ENCODE data around the gene UNC13D. TPM values are rescaled to one million over a fixed set of nuclear protein-coding genes. Genes with fewer than 3 reads are reported as not detected.

Gene UNC13D
- total RNA-seq, 1 donor from 2014 or later: 3.1 TPM

DNA sequence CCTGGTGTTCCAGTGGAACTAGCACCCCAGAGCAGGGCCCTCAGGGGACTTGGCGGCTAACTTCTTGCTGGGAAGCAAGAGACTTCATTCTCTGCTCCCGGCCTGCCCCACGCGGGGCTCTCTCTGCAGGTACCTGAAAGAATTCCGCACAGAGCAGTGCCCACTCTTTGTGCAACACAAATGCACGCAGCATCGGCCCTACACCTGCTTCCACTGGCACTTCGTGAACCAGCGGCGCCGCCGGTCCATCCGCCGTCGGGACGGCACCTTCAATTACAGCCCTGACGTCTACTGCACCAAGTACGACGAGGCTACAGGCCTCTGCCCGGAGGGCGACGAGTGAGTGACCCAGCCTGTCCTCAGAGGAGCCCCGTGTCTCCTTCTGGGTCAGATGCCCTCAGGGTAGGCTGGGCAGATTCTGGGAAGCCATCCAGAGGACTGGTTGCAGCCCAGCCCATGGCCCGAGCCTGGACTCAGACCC is 34.5 kb downstream of the UNC13D start:
- Mint-ChIP-seq H3K27me3 (ENCODE audit: low read depth) (no peaks in the 10 kb centered on the region), H3K9me3 (no peaks in the 10 kb centered on the region), H3K36me3 (ENCODE audit: low read depth) (peaks cover 3% of the 10 kb centered on the region), H3K27ac (ENCODE audit: unreplicated experiment) (no peak overlapping the region), H3K4me3 (no peak overlapping the region), H3K4me1 (no peaks in the 10 kb centered on the region)
- TF ChIP-seq, protein P1, sequence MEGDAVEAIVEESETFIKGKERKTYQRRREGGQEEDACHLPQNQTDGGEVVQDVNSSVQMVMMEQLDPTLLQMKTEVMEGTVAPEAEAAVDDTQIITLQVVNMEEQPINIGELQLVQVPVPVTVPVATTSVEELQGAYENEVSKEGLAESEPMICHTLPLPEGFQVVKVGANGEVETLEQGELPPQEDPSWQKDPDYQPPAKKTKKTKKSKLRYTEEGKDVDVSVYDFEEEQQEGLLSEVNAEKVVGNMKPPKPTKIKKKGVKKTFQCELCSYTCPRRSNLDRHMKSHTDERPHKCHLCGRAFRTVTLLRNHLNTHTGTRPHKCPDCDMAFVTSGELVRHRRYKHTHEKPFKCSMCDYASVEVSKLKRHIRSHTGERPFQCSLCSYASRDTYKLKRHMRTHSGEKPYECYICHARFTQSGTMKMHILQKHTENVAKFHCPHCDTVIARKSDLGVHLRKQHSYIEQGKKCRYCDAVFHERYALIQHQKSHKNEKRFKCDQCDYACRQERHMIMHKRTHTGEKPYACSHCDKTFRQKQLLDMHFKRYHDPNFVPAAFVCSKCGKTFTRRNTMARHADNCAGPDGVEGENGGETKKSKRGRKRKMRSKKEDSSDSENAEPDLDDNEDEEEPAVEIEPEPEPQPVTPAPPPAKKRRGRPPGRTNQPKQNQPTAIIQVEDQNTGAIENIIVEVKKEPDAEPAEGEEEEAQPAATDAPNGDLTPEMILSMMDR (conservative IDR thresholded peaks at IDR 0.05): no peak
- DNase-seq (ENCODE audit: low read depth, low spot score): no peak

DNA sequence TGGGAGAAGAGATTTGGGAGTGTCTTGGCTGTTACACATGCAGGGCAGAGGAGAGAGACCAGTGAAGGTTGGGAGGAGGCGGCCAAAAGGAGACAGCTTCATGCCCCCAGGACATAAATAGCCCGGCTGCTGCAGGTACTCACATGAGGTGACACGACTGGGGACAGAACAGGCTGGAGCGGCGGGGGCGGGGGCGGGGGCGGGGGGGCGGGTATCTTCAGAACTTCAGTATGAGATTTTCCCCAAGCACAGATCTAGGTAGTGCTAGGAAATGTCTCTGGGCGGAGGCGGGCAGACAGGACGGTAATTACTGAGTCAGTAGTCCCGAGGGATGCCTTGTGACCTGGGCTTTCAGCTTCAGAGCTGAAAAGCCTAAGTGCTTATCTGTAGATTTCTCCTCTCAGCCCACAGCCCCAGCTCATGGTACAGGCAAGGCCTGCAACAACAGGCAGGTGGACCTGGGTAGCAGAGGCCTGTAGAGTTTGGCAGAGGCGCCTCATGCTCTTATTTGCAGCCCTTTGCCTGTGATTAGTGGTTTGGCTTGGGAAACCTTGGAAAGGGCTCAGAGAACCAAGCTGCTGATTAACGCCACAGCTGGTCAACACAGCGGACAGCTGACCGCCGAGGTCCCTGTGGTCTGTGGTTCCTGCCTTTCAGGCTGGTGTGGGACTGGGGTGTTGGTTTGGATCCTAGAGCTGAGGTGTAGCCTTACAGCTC is 35.1 kb downstream of the UNC13D start:
- H3K27ac Mint-ChIP-seq (ENCODE audit: unreplicated experiment): no peak overlapping the region

DNA sequence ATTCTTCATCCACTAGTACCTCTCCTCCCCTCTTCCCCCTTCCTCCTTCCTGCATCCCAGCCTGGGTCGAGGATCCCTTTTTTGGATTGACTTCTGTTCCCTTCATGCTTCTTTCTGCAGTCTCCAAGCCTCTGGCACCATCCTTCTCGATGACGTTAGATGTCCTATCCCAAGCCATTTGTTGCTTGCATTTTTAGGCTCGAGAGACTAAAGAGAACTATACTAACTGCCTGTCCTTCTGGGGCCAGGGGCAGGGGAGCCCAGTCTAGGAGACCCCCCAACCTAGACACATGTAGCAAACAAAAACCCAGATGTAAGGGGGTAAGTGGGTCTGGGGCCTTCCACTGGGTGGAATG is 35.7 kb downstream of the UNC13D start:
- TF ChIP-seq, protein P1 (conservative IDR thresholded peaks at IDR 0.05): no peak
- Mint-ChIP-seq H3K27ac (ENCODE audit: unreplicated experiment) (no peak overlapping the region), H3K27me3 (ENCODE audit: low read depth) (no peaks in the 10 kb centered on the region), H3K9me3 (no peaks in the 10 kb centered on the region), H3K36me3 (ENCODE audit: low read depth) (peaks cover 3% of the 10 kb centered on the region), H3K4me1 (no peaks in the 10 kb centered on the region), H3K4me3 (no peak overlapping the region)
- no peak for DNase-seq (ENCODE audit: low read depth, low spot score)

More for the DNA sequence above, 35.1 kb downstream of the UNC13D start:
- H3K27me3 Mint-ChIP-seq (ENCODE audit: low read depth): no peaks in the 10 kb centered on the region
- no peaks in the 10 kb centered on the region for H3K9me3 Mint-ChIP-seq
- H3K4me3 Mint-ChIP-seq: no peak overlapping the region
- H3K4me1 Mint-ChIP-seq: no peaks in the 10 kb centered on the region
- peaks cover 3% of the 10 kb centered on the region for H3K36me3 Mint-ChIP-seq (ENCODE audit: low read depth)
- TF ChIP-seq, protein P1 (conservative IDR thresholded peaks at IDR 0.05): no peak
- DNase-seq (ENCODE audit: low read depth, low spot score): no peak

DNA sequence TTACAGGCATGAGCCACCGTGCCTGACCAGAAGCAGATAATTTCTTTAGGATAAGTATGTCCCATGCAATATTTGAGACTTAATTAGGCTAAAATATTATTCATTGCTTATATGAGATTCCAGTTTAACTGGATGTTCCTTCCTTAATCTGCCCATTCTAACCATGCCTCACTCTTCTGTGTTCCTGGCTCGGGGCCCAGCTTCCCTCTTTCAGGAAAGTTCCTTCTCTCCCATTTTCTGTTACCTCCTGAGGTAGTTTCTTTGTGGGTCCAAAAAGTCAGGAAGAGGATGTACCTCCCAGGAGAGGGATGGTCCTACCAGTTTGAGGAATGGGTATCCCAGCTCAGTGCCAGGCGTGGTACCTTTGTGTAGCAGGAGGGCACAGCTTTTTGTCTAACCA is 36.3 kb downstream of the UNC13D start:
- DNase-seq (ENCODE audit: low read depth, low spot score): no peak
- H3K4me1 Mint-ChIP-seq: no peaks in the 10 kb centered on the region
- TF ChIP-seq, protein P1 (conservative IDR thresholded peaks at IDR 0.05): no peak
- no peaks in the 10 kb centered on the region for H3K9me3 Mint-ChIP-seq
- H3K36me3 Mint-ChIP-seq (ENCODE audit: low read depth): peaks cover 3% of the 10 kb centered on the region
- no peak overlapping the region for H3K27ac Mint-ChIP-seq (ENCODE audit: unreplicated experiment)
- no peaks in the 10 kb centered on the region for H3K27me3 Mint-ChIP-seq (ENCODE audit: low read depth)
- no peak overlapping the region for H3K4me3 Mint-ChIP-seq

DNA sequence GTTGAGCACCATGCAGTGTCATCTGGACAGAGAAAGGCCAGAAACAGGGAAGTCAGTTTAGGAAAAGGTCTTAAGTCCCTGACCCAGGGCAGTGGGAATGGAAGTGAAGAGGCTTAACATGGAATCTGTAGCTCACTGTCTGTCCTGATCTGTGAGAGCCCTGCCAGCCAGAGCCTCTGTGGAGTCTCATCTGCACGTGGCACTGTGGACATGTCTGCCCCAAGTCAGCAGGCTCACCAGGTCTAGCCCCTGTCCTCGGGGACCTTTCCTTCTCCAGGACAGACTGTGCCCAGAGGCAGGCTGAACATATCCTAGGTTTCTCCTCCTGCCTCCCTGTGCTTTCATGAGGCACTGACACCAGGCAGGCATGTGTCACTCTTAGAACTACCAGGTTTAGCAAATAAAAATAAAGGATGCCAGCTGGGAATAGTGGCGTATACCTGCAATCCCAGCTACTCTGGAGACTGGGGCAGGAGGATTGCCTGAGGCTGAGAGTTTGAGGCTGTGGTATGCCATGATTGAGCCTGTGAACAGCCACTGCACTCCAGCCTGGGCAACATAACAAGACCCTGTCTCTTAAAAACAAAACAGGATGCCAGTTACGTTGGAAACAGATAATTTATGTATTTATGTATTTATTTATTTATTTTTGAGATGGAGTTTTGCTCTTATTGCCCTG is 37.2 kb downstream of the UNC13D start:
- no peaks in the 10 kb centered on the region for H3K27me3 Mint-ChIP-seq (ENCODE audit: low read depth)
- H3K27ac Mint-ChIP-seq (ENCODE audit: unreplicated experiment): no peak overlapping the region
- H3K4me1 Mint-ChIP-seq: no peaks in the 10 kb centered on the region

More for the DNA sequence above, 37.2 kb downstream of the UNC13D start:
- DNase-seq (ENCODE audit: low read depth, low spot score): no peak
- no peaks in the 10 kb centered on the region for H3K9me3 Mint-ChIP-seq
- no peak overlapping the region for H3K4me3 Mint-ChIP-seq
- no peaks in the 10 kb centered on the region for H3K36me3 Mint-ChIP-seq (ENCODE audit: low read depth)
- TF ChIP-seq, protein P1 (conservative IDR thresholded peaks at IDR 0.05): no peak
